ENCODE data around the gene ADAM19.
"Not testable (repeated sequence)": the region's sequence is repeated elsewhere in the genome, so short reads cannot be mapped to it uniquely, and the experiment has no call there.

ADAM19 gene

DNA sequence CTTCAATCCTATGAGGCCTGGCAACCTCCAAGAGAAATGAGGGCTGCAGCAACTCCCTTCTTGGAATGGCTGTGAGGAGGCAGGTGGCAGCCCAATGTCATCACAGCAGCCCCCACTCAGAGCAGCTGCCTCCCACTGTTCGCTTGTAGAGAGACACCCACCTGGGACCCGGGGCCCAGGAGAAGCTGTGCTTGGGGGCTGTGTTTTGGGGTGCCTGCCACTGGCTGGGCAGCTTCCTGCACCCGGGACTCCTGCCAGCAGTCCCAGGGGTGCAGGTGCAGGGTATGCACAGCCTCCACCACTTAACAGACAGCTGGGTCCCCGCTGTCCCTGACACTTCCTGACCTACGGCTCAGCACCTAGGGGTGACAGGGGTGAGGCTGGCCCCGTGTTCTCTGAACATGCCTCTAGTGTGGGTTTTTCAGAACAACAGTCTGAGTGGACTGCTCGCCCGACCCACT is 89.3 kb downstream of the ADAM19 start:
- no peak for DNase-seq (ENCODE audit: low read depth in 1 of 2, low spot score in 1 of 2)

- DNase-seq (ENCODE audit: low read depth in 1 of 2, low spot score in 1 of 2): no peak
Measured at GRCh38 chr5:157485811-157486210, 89.8 kb downstream of the ADAM19 start.

- no peak for DNase-seq (ENCODE audit: low read depth in 1 of 2, low spot score in 1 of 2)
Measured at GRCh38 chr5:157485340-157485739, 90.2 kb downstream of the ADAM19 start.

DNA sequence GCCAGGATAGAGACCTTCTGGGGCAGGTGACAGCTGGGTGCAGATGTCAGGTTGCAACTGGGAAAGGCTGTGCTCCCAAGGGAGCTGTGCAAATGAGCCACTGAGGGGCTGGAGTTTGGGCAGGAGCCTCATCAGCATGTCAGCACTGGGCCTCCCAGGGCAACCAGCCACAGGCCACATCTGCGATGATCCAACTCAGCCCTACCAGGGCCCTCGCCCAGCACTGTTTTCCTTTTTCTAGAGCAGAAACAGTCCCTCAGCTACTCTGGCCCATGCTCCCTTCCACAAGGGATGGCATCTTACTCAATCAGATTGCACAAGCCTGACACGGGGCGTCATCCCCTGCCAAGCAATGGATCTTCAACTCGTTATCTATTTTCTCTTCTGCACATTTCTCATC is 90.8 kb downstream of the ADAM19 start:
- no peak for DNase-seq (ENCODE audit: low read depth in 1 of 2, low spot score in 1 of 2)

DNA sequence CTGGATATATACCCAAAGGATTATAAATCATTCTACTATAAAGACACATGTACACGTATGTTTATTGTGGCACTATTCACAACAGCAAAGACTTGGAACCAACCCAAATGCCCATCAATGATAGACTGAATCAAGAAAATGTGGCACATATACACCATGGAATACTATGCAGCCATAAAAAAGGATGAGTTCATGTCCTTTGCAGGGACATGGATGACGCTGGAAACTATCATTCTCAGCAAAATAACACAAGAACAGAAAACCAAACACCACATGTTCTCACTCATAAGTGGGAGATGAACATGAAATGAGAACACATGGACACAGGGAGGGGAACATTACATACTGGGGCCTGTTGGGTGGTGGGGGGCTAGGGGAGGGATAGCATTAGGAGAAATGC is 92.9 kb downstream of the ADAM19 start:
- DNase-seq (ENCODE audit: low read depth in 1 of 2, low spot score in 1 of 2): not testable (repeated sequence)

DNA sequence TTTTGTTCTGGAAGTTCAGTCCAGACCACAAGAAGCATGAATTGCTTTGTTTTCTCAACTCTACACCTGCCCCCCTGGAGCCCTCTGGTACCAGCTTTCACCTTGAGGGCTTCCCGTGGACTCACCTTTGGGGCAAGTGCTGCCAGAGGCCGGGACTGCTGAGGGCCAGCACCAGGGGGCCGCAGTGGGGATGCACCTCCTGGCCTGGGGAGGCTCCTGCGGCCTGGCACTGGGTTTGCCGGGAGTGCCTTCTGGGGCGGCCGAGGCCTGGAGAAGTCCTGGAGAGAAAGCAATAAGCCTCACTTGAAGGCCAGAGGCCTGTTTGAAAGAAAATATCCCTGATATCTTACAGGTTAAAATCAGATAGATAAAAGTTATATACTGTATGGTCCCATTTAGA is 93.9 kb downstream of the ADAM19 start:
- DNase-seq (ENCODE audit: low read depth in 1 of 2, low spot score in 1 of 2): no peak

- no peak for DNase-seq (ENCODE audit: low read depth in 1 of 2, low spot score in 1 of 2)
Measured at GRCh38 chr5:157481265-157481664, 94.3 kb downstream of the ADAM19 start.

DNA sequence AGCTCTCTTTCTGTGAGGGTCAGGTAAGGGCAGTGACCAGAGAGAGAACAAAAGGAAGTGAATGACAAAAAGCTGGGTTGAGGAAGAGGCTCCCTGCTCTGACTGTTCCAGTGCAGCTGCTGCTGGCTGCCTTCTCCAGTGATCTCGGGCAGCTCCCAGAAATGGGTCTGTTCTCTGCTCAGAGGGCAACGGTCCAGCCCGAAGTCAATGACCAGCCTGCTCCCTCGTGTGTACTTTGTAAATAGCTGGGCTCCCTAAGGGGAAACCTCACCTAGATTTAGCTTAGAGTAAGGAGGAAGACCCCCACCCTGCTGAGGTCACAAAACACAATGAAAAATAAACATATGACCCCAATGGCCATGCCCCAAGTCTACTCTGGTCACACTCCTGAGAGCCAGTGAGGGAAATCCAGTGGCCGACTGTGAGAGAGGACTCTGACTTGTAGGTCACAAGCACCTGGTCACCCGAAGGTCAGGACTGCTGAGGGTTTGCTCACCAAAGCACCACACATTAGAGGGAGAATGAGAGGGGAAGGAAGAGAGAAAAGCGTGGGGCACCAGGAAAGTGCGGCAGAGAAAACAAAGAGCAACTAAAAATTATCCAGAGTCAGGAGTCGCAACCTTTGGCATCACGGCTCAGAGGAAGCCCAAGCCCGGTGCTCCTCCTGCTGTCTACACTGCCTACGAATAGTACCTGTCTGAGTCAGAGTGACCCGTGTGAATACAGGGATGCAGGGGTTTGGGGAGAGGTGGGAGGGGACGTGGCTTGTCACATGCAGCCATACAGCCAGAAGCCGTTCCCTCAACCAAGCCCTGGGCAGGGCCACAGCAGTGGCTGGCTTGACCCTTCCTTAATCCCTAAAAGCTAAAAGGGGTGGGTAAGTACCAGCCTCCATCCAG is 95.7 kb downstream of the ADAM19 start:
- no peak for DNase-seq (ENCODE audit: low read depth in 1 of 2, low spot score in 1 of 2)

DNA sequence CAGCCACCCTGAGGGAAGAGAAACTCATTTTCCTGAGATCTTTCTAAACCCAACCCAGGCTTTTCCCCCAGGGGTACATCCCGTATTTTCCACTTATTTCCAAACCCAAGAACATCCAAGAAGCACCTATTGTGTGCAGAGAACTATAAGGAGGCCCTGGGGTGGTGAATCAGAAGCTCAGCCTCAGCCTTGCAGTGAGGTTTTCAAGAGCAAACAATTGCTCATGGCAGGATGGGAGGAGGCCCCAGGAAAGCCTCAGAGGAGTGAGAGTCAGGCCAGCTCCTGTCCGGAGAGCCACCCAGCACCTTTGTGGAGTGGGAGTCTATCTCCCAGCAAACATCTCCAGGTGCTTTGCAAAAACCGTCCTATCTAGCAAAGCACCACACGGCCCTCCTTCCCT is 96.4 kb downstream of the ADAM19 start:
- DNase-seq (ENCODE audit: low read depth in 1 of 2, low spot score in 1 of 2): no peak

DNA sequence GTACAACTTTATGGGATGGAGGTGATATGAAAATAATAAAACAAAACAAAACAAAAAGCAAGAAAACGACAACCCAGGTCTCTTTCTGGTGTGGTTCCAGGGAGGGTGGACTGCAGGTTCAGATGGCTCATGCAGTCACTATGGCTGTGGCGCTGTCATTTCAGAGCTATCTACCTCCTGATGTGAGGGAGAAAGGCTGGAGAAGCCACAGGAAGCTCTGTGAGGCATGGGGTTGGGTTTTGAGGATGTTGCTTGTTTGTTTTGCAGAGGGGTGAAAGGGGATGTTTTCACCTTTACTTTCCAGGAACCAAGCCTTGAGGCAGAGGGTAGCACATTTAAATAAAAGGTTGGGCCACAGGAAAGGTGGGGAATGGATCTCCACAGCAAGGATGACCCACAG is 96.8 kb downstream of the ADAM19 start:
- no peak for DNase-seq (ENCODE audit: low read depth in 1 of 2, low spot score in 1 of 2)

DNA sequence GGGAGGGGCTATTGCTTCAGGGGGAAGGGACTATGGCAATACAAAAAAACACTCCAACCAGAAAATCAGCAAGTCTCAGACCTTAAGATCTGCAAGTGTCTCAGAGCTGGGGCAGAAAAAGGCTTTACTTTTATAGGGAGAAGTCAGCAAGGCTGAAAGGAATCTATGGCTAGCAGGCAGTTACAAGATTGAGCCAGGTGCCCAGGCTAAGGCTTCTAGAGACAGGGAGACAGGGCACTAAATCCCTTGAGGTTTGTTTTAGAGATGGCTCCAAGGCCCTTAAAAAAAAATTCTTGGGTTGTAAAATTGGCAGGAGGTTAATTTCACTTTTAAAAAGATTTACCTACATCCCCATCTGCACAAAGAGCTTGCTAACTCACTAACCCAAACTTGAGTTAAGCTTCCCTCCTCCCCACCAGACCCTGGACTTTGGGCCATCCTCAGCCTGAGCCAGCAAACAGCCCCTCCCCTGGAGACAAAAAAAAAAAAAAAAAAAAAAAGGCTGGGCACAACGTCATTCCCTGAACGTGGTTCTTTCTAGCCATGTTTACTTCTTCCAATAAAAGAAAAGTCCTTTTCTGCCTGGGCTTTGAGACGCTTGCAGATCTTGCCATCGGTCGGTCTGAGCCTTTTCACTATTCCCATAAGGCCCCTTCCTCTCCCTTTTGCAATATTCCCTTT is 97.6 kb downstream of the ADAM19 start:
- no peak for DNase-seq (ENCODE audit: low read depth in 1 of 2, low spot score in 1 of 2)

DNA sequence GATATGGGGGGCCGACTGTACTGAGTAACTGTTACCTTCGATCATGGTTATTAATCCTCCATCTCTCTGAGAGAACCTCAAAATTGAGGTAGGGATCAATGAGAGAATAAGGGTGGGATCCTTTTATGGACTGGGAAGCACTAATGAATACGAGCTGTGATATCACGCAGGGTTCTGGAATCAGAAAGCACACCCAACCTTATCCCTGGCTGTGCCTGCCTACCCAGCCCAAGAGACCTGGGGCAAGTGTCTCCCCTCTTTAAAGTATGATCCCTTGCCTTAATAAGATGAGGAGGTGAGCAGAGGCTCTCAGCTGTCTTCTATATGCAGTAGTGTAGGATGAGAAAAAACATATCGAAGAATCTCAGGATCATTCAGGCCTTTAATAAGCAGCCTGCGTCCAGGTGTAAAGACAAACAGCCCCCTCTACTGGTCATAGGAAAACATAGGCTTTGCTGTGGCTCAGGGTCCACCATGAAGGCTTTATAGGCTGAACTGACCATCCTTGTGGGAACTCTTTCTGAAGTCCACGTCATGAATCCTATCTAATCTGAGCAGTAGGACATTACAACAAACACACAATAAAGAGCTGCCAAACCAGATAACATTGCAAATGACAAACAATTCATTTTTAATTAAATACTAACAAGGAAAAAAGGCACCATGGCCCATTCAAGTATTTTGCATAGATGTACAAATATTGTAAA is 98.7 kb downstream of the ADAM19 start:
- DNase-seq (ENCODE audit: low read depth in 1 of 2, low spot score in 1 of 2): peak in 1 of 2 donors; percentile 31

- DNase-seq (ENCODE audit: low read depth in 1 of 2, low spot score in 1 of 2): no peak
Measured at GRCh38 chr5:157475432-157475831, 100.1 kb downstream of the ADAM19 start.

DNA sequence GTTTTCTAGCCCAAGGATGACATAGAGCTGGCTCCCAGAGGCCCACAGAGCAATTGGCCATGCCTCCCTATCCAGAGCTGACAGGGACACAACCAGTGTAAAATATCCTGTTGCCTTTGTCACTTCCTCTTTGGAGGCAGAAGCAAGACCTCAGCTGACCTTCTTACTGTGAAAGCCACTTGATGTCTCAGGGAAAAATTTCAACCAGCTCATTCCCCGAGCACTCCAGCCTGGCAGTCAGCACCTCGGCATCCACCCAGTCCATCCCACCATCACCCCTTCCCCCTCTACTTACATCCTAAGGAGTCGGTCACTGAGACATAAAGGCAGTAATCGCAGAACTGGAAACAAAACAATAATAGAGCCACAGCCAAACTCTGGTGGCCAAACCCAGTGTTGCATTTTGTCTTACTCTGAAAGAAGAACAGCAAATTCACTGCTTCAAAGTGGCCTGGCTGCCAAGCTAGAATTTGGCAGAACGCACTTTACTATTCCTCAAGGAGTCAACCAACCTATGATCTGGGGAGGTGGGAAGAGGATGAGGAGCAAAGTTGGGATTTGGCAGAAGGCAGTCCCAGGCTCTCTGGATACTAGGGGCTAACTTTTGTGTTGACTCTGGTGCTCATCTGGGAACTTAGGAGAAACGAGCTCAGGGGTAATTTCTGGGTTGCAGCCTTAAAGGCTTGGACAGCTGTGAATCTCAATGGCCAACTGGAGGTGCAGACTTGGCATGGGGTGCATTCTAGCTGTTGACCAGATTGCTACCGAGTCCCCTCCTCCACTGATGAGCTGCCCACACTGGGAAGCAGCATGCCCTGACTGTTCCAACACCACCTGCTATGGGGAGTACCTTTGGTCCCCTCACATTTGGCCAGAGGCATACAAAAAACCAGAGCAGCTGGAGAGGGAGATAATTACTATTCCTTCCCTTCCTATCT is 101.9 kb downstream of the ADAM19 start:
- DNase-seq (ENCODE audit: low read depth in 1 of 2, low spot score in 1 of 2): no peak

- DNase-seq (ENCODE audit: low read depth in 1 of 2, low spot score in 1 of 2): no peak
Measured at GRCh38 chr5:157471709-157472108, 103.9 kb downstream of the ADAM19 start.

GRCh38 chr5:157470631-157471030 is 104.9 kb downstream of the ADAM19 start:
- no peak for DNase-seq (ENCODE audit: low read depth in 1 of 2, low spot score in 1 of 2)

DNA sequence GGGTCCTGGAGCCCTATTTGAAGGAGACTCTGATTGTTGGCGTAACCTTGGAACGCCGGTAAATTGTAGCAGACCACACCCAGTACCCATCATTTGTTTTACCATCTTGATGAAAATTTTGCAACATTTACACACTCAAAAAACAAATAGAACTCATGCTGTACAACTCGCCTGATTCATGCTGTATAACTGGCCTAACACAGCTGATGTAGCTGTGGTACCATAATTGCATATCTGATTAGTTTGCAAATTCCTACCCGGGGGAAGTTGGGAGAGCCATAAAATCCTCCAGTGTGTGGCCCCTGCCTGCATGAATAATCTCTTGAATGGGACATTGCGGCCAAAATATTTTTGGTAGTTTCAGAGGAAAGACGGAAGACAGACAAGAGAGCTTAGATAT is 105.9 kb downstream of the ADAM19 start:
- no peak for DNase-seq (ENCODE audit: low read depth in 1 of 2, low spot score in 1 of 2)

DNA sequence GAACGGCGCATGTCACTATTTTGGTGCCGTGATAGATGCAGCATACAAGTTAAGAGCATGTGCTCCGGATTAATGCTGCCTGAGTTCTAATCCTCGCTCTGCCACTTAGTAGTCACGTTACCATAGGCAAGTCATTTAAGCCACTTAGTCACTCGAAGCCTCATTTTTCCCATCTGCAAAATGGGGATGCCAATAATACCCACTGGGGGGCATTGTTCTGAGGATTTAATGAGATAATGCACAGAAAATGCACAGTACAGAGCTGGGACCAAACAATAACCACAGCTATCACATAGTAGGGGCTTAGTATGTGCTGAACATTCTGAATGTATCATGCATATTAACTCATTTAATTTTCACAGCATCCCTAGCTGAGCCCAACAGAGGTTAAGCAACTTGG is 106.5 kb downstream of the ADAM19 start:
- no peak for DNase-seq (ENCODE audit: low read depth in 1 of 2, low spot score in 1 of 2)

DNA sequence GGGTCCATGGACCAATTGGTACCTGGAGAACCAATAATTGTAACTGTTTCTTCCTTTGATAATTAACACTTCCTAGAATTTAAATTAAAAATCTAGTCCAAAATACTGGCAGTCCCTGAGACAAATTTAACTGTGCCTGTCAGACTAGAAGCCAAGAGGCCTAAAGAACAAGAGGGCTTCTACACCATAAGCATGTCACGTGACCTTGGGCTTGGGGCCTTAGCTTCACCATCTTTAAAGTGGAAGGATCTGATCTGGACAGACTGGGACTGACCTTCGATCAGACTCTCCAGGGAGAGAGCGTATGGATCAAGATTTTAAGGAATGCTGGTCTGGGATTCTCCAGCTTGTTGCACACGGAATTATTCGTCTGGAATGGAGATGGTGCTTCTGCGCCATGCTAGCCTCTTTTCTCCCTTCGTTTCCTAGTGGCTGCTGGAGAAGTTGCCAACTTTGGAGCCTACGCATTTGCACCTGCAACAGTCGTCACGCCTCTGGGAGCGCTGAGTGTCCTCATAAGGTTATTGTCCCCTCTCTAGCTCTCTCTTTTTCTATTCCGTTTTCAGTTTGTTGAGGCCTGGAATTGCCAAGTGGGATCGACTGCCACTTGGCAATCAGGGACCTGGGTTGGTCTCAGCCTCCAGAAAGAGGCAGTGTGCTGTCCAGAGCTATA is 107.1 kb downstream of the ADAM19 start:
- DNase-seq (ENCODE audit: low read depth in 1 of 2, low spot score in 1 of 2): no peak

DNA sequence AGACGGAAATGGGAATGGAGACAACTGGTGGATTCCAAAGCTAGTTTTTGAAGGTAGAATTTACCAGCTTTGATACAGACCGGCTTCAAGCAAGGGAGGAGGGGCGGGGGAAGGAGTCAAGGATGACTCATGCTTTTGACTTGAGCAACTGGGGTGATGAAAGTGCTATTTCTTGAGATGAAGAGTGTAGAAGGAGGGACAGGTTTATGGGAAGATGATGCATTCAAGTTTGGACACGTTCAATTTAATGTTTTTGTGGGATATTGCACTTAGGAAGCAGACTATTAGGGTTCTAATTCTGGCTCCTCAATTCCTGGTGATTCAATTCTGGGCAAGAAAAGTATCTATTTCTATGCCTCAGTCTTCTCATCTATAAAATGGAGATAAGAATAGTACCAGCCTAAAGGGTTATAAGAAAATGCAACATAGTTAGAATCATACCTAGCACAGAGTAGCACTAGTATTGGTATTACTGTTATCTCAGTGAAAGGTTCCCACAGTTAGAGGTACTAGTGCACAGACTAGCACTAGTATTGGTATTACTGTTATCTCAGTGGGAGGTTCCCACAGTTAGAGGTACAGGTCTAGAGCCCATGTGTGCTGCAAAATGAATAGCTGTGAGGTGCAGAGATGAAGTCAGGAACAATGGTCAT is 110.9 kb downstream of the ADAM19 start:
- DNase-seq (ENCODE audit: low read depth in 1 of 2, low spot score in 1 of 2): peak in 1 of 2 donors; percentile 66
